Adrenal gland (tissue), 12 donors: ENCODE measurements around the gene CHI3L1. TPM values are rescaled to one million over a fixed set of nuclear protein-coding genes. Genes with fewer than 3 reads are reported as not detected.

Source experiments
- DNase-seq, 7 donors: peaks; one replicate each; pipeline ENCODE4 v3.0.0-alpha.2; 2019 to 2020
- H3K27ac ChIP-seq, 5 donors: fragments of 200-600 bp; sonication (generic) in 4 of 5; 1 replicate in 3 of 5; 2 replicates in 2 of 5; pipeline versions ENCODE4 v1.5.1 to v1.8.0; 2016 to 2020; ENCODE audit warnings: mild to moderate bottlenecking in 1 of 5
- H3K27me3 ChIP-seq: fragments of 200-600 bp; 2 replicates; pipeline ENCODE4 v1.8.0; 2021
- H3K36me3 ChIP-seq, 2 donors: fragments of 200-600 bp; replicated peaks in 1 of 2; 1 replicate in 1 of 2; 2 replicates in 1 of 2; pipeline versions ENCODE4 v1.5.1 to v1.8.0; 2018 to 2022
- H3K4me1 ChIP-seq, 2 donors: fragments of 200-600 bp; replicated peaks in 1 of 2; 1 replicate in 1 of 2; 2 replicates in 1 of 2; pipeline versions ENCODE4 v1.5.1 to v1.8.0; 2018 to 2021
- H3K4me3 ChIP-seq, 4 donors: fragments of 200-600 bp; sonication (generic) in 3 of 4; one replicate each; pipeline ENCODE4 v1.5.1; 2016 to 2018
- H3K9me3 ChIP-seq, 3 donors: fragments of 200-600 bp; sonication (generic) in 1 of 3; replicated peaks in 1 of 3; 1 replicate in 2 of 3; 2 replicates in 1 of 3; pipeline versions ENCODE4 v1.5.1 to v1.8.0; 2016 to 2021
- CTCF ChIP-seq, 6 experiments: fragments of 450-650 bp in 4 of 6; fragments of 200-600 bp in 2 of 6; sonication (generic) in 1 of 6; IDR thresholded peaks; 1 replicate in 5 of 6; 2 replicates in 1 of 6; pipeline versions ENCODE4 v1.5.1 to v1.8.0; 2016 to 2021; ENCODE audit warnings: antibody characterized with exemption in 6 of 6, mild to moderate bottlenecking in 2 of 6, moderate library complexity in 1 of 6
- POLR2A ChIP-seq, 2 donors: fragments of 450-650 bp; IDR thresholded peaks; one replicate each; pipeline ENCODE4 v1.6.1; 2017; ENCODE audit warnings: antibody characterized with exemption in 2 of 2, mild to moderate bottlenecking in 2 of 2, moderate library complexity in 1 of 2
- WGBS, 4 donors: extraction: QIAGEN DNeasy Blood & Tissue Kit in 2 of 4; methylation state at CpG; one replicate each; pipeline versions ENCODE4 v1.1.5 to v1.1.7; 2013 to 2017; 5-methylcytosine and 5-hydroxymethylcytosine counted together
- intact Hi-C, 2 donors: fragments of 100-400 bp; cut with DNase I; formaldehyde crosslinking; loops; one replicate each; pipeline versions ENCODE4 v1.14.1 to v1.15.0; 2022 to 2023
- polyA plus RNA-seq, 3 donors: library from polyadenylated mRNA; stranded (reverse); fragments of 200-250 nt in 2 of 3; fragments of 350-450 nt in 1 of 3; fragmentation: Illumina TruSeq in 1 of 3; extraction: RNeasy Lipid Tissue Mini Kit (QIAGEN cat#74804) in 1 of 3; gene quantifications; one replicate each; pipeline ENCODE4 v1.2.3, GENCODE V29; 2013 to 2014
- total RNA-seq, 9 donors: library from RNA; depleted of rRNA in 4 of 9; stranded (reverse); fragments of >200 nt in 4 of 9; fragments of 120-200 nt in 1 of 9; fragmentation: NEBNext Ultra II Directional in 1 of 9; extraction: Animal tissue kit (Norgen Biotek cat#: 25700) in 1 of 9; gene quantifications; one replicate each; pipeline versions ENCODE4 v1.1.0 to v1.2.4, GENCODE V29; 2013 to 2023
- donor health status: healthy with polysubstance abuse.
- donor health status: Bipolar disorder and iron deficiency.
- donor health status: DM: yes; HTN: yes; CAD: no.
- donor health status: DM: no; HTN: no; CAD: no.
- donor health status: DM: no; HTN: no; CAD: no.
- donor health status: DM: yes; HTN: yes; CAD: no.

CHI3L1 gene
- total and polyA plus RNA-seq, 12 donors: 0.11 to 19.1 (median 0.74) TPM

GRCh38 chr1:203172184-203173010, 14.1 kb downstream of the CHI3L1 start:
- Histone ChIP-seq H3K27ac (no peak overlapping the region), H3K4me1 (peaks cover under 1 to 2% of the 10 kb centered on the region in 2 donors), H3K9me3 (no peaks in the 10 kb centered on the region), H3K36me3 (no peaks in the 10 kb centered on the region), H3K4me3 (no peak overlapping the region), H3K27me3 (no peaks in the 10 kb centered on the region)
- TF ChIP-seq CTCF (IDR thresholded peaks at IDR 0.05) (peak; percentile 71 to 87 (median 78)), POLR2A (IDR thresholded peaks at IDR 0.05) (no peak)
- peak; percentile 50 to 78 (median 65) for DNase-seq
- 54 to 61% (median 58%) methylated on average over 4 to 8 of the region's 8 CpGs for WGBS, 4 donors
- intact Hi-C loops: loop anchor here in 1 of 2 donors (5.0 kb wide), 1 partner anchor 55 kb away; no protein-coding TSS in a partner anchor

GRCh38 chr1:203171341-203172183, 14.9 kb downstream of the CHI3L1 start:
- 90 to 96% (median 94%) methylated on average over 16 to 22 of the region's 22 CpGs for WGBS, 4 donors
- Histone ChIP-seq H3K4me1 (no peaks in the 10 kb centered on the region), H3K27ac (no peak overlapping the region), H3K9me3 (no peaks in the 10 kb centered on the region), H3K36me3 (no peaks in the 10 kb centered on the region), H3K4me3 (no peak overlapping the region), H3K27me3 (no peaks in the 10 kb centered on the region)
- no peak for TF ChIP-seq POLR2A (IDR thresholded peaks at IDR 0.05)
- no peak for TF ChIP-seq CTCF (IDR thresholded peaks at IDR 0.05)
- DNase-seq: no peak
- intact Hi-C loops: loop anchor here in 1 of 2 donors (5.0 kb wide), 1 partner anchor 54 kb away; no protein-coding TSS in a partner anchor

GRCh38 chr1:203170625-203171330, 15.7 kb downstream of the CHI3L1 start:
- Histone ChIP-seq H3K36me3 (no peaks in the 10 kb centered on the region), H3K27me3 (no peaks in the 10 kb centered on the region), H3K9me3 (no peaks in the 10 kb centered on the region), H3K27ac (no peak overlapping the region), H3K4me1 (no peaks in the 10 kb centered on the region), H3K4me3 (no peak overlapping the region)
- intact Hi-C loops: loop anchor here in 1 of 2 donors (5.0 kb wide), 1 partner anchor 53 kb away; no protein-coding TSS in a partner anchor
- DNase-seq: no peak
- WGBS, 4 donors: 78 to 86% (median 80%) methylated on average over 6 to 8 of the region's 8 CpGs
- TF ChIP-seq CTCF (IDR thresholded peaks at IDR 0.05): no peak
- TF ChIP-seq POLR2A (IDR thresholded peaks at IDR 0.05): no peak
